Measurements from ENCODE around the gene KATNAL1.

GRCh38 chr13:30306762-30307193, 573 bp downstream of the KATNAL1 start:
- TF ChIP-seq CTCF (IDR thresholded peaks at IDR 0.05; ENCODE audit: low read depth, low read length) (no peak), POLR2A (IDR thresholded peaks at IDR 0.05; ENCODE audit: extremely low read depth, insufficient read length) (no peak)
